H1 (cell line): ENCODE data around the gene NR5A1. TPM values are rescaled to one million over a fixed set of nuclear protein-coding genes. Genes with fewer than 3 reads are reported as not detected.

Source experiments
- BCL11A ChIP-seq, 2 experiments: IDR thresholded peaks; one replicate each; pipeline ENCODE4 v1.6.1; 2011; ENCODE audit warnings: low read depth in 2 of 2, low read length in 2 of 2, mild to moderate bottlenecking in 2 of 2
- SP2 ChIP-seq: IDR thresholded peaks from 2 replicates; pipeline ENCODE4 v1.6.1; 2012; ENCODE audit warnings: mild to moderate bottlenecking, low read length, inconsistent platforms
- polyA plus RNA-seq, 7 experiments: library from polyadenylated mRNA; depleted of rRNA in 3 of 7; stranded (reverse) in 5 of 7; unstranded in 2 of 7; fragments of >200 nt in 5 of 7; fragments of 200-250 nt in 2 of 7; gene quantifications; 1 replicate in 5 of 7; 2 replicates in 1 of 7; 4 replicates in 1 of 7; pipeline versions ENCODE4 v1.2.1 to v1.2.3, GENCODE V29; 2011 to 2013; ENCODE audit warnings: missing spikeins in 2 of 7, mixed read lengths in 2 of 7
- total RNA-seq: library from RNA; stranded (reverse); fragmentation: NEBNext Ultra II Directional; extraction: Animal tissue kit (Norgen Biotek cat#: 25700); gene quantifications from 2 replicates; pipeline ENCODE4 v1.2.1, GENCODE V29; 2021

NR5A1 gene
- total and polyA plus RNA-seq, 2 of the 8 experiments (the other 6 are each of a cell fraction or from before 2014, with no cell fraction given) = 0.29 to 0.58 TPM

GRCh38 chr9:124465736-124466135 lies 41.5 kb downstream of the NR5A1 start (continued):
- no peak for TF ChIP-seq BCL11A (IDR thresholded peaks at IDR 0.05; ENCODE audit: low read depth in 2 of 2, low read length in 2 of 2)
- TF ChIP-seq SP2 = no peak
